HG03097 (cell line): ENCODE measurements around the gene SOS1.
"Not testable (repeated sequence)": the region's sequence is repeated elsewhere in the genome, so short reads cannot be mapped to it uniquely, and the experiment has no call there.

Source experiments
- ATAC-seq: cut with Tn5 transposase; IDR thresholded peaks from one replicate; pipeline ENCODE4 v1.9.1; 2021; ENCODE audit not compliant: unreplicated experiment, low FRiP score

The SOS1 gene

GRCh38 chr2:39120771-39121522 is at the start of gene SOS1:
TSS of gene SOS1 (minus strand) at chr2:39121051. CDS start at chr2:39120422, 629 bp downstream.
- ATAC-seq = peak; percentile 49

GRCh38 chr2:39164089-39164488 is 43.2 kb upstream of the SOS1 start:
- ATAC-seq = no peak

GRCh38 chr2:39160982-39161381 is 40.1 kb upstream of the SOS1 start:
- no peak for ATAC-seq

GRCh38 chr2:39159283-39159682 is 38.4 kb upstream of the SOS1 start:
- ATAC-seq = no peak

GRCh38 chr2:39158351-39158750 is 37.5 kb upstream of the SOS1 start:
- no peak for ATAC-seq

- no peak for ATAC-seq
These were observed 36.0 kb upstream of the SOS1 start for GRCh38 chr2:39156846-39157245.

GRCh38 chr2:39156107-39156506 is 35.3 kb upstream of the SOS1 start:
- ATAC-seq = no peak

- ATAC-seq = not testable (repeated sequence)
These were observed 34.7 kb upstream of the SOS1 start for GRCh38 chr2:39155573-39155972.

GRCh38 chr2:39154944-39155343 is 34.1 kb upstream of the SOS1 start:
- no peak for ATAC-seq

GRCh38 chr2:39153312-39153711 is 32.5 kb upstream of the SOS1 start:
- no peak for ATAC-seq

GRCh38 chr2:39152504-39152903 is 31.7 kb upstream of the SOS1 start:
- ATAC-seq = no peak

- ATAC-seq = no peak
These were observed 30.1 kb upstream of the SOS1 start for GRCh38 chr2:39150890-39151497.

- ATAC-seq = no peak
These were observed 29.3 kb upstream of the SOS1 start for GRCh38 chr2:39150102-39150562.

GRCh38 chr2:39146630-39147029 is 25.8 kb upstream of the SOS1 start:
- no peak for ATAC-seq

- ATAC-seq = no peak
These were observed 25.1 kb upstream of the SOS1 start for GRCh38 chr2:39145906-39146421.

GRCh38 chr2:39144416-39144815 is 23.6 kb upstream of the SOS1 start:
- ATAC-seq = no peak

GRCh38 chr2:39142904-39143605 is 22.2 kb upstream of the SOS1 start:
- no peak for ATAC-seq

- no peak for ATAC-seq
These were observed 20.8 kb upstream of the SOS1 start for GRCh38 chr2:39141334-39142271.

GRCh38 chr2:39140948-39141333 is 20.1 kb upstream of the SOS1 start:
- ATAC-seq = not testable (repeated sequence)

- no peak for ATAC-seq
These were observed 19.5 kb upstream of the SOS1 start for GRCh38 chr2:39140322-39140847.
